Measurements from ENCODE around the gene VWCE.
"Not testable (repeated sequence)": the region's sequence is repeated elsewhere in the genome, so short reads cannot be mapped to it uniquely, and the experiment has no call there.

Gene VWCE

GRCh38 chr11:61250796-61251765 lies 44.0 kb downstream of the VWCE start:
- DNase-seq, result not testable (repeated sequence)

- not testable (repeated sequence) for DNase-seq
Measured at GRCh38 chr11:61249201-61249600, 45.9 kb downstream of the VWCE start.

GRCh38 chr11:61248071-61248470 lies 47.0 kb downstream of the VWCE start:
- DNase-seq, result not testable (repeated sequence)

- DNase-seq, result not testable (repeated sequence)
Measured at GRCh38 chr11:61245284-61245964, 49.7 kb downstream of the VWCE start.

GRCh38 chr11:61241526-61241925 lies 53.6 kb downstream of the VWCE start:
- not testable (repeated sequence) for DNase-seq

- not testable (repeated sequence) for DNase-seq
Measured at GRCh38 chr11:61240875-61241274, 54.2 kb downstream of the VWCE start, which contains the start of gene PGA5. Gene PGA5 (plus strand): TSS chr11:61241175. CDS start chr11:61241227, 52 bp downstream.

- DNase-seq, result not testable (repeated sequence)
Measured at GRCh38 chr11:61240288-61240687, 54.8 kb downstream of the VWCE start.

- not testable (repeated sequence) for DNase-seq
Measured at GRCh38 chr11:61237130-61237529, 58.0 kb downstream of the VWCE start.

- not testable (repeated sequence) for DNase-seq
Measured at GRCh38 chr11:61232548-61233145, 62.5 kb downstream of the VWCE start.

GRCh38 chr11:61231585-61231984 lies 63.5 kb downstream of the VWCE start:
- DNase-seq, result not testable (repeated sequence)

- DNase-seq, result not testable (repeated sequence)
Measured at GRCh38 chr11:61231033-61231432, 64.1 kb downstream of the VWCE start.

- DNase-seq, result not testable (repeated sequence)
Measured at GRCh38 chr11:61229458-61229857, 65.7 kb downstream of the VWCE start.

- DNase-seq, result not testable (repeated sequence)
Measured at GRCh38 chr11:61226457-61227137, 68.5 kb downstream of the VWCE start.

- not testable (repeated sequence) for DNase-seq
Measured at GRCh38 chr11:61222692-61223091, 72.4 kb downstream of the VWCE start.

GRCh38 chr11:61222047-61222446 lies 73.1 kb downstream of the VWCE start, which contains the start of gene PGA4:
Gene PGA4 (plus strand): TSS chr11:61222347. CDS start chr11:61222401, 54 bp downstream.
- not testable (repeated sequence) for DNase-seq

- DNase-seq, result not testable (repeated sequence)
Measured at GRCh38 chr11:61219016-61219415, 76.1 kb downstream of the VWCE start.

- DNase-seq, result not testable (repeated sequence)
Measured at GRCh38 chr11:61218306-61218705, 76.8 kb downstream of the VWCE start.

GRCh38 chr11:61213711-61214324 lies 81.3 kb downstream of the VWCE start:
- DNase-seq, result not testable (repeated sequence)

- DNase-seq, result not testable (repeated sequence)
Measured at GRCh38 chr11:61212202-61212601, 82.9 kb downstream of the VWCE start.

GRCh38 chr11:61211327-61211952 lies 83.7 kb downstream of the VWCE start:
- not testable (repeated sequence) for DNase-seq

GRCh38 chr11:61210629-61211028 lies 84.5 kb downstream of the VWCE start:
- not testable (repeated sequence) for DNase-seq

All from NCI-H1930 (cell line).